Measurements from ENCODE around the gene PIK3IP1.
"Not testable (repeated sequence)": the region's sequence is repeated elsewhere in the genome, so short reads cannot be mapped to it uniquely, and the experiment has no call there.

PIK3IP1 gene

GRCh38 chr22:31250740-31251600 lies 41.3 kb downstream of the PIK3IP1 start:
- no peak for DNase-seq (ENCODE audit: low read depth in 3 of 3, low spot score in 1 of 3)

DNA sequence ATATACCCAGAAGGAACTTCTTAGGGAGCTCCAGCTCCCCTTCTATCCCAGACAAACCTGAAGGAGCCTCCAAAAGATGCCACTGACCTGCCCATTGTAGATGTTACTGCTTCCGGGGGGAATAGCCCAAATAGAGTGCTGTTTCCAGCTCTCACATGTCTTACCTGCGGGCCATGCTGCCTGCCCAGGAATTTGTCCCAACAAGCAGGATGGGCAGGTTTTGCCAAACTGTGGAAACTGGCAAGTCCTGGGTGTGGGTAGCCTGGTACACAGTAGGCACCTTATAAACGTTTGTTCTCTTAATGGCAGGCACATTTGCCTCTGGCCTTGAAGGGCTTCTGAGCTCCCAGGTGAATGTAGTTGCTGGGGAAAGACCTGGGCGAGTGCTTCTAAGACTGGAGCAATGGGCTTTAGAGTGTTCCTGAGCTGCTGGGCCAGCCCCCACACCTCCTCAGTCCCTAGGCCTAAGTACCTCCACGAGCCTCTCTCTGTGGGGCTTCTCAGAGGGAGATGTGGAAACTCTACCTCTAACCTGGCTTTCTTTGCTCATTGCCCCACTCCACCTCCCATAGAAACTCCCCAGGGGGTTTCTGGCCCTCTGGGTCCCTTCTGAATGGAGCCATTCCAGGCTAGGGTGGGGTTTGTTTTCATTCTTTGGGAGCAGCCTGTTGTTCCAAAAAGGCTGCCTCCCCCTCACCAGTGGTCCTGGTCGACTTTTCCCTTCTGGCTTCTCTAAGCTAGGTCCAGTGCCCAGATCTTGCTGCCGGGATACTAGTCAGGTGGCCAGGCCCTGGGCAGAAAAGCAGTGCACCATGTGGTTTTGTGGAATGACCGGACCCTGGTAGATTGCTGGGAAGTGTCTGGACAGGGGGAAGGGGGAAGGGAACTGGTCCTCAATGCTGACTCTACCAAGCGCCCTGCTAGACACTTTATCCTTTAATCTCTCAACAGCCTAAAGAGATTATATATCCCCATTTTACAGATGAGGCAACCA lies 43.0 kb downstream of the PIK3IP1 start:
- DNase-seq (ENCODE audit: low read depth in 3 of 3, low spot score in 1 of 3), result no peak

DNA sequence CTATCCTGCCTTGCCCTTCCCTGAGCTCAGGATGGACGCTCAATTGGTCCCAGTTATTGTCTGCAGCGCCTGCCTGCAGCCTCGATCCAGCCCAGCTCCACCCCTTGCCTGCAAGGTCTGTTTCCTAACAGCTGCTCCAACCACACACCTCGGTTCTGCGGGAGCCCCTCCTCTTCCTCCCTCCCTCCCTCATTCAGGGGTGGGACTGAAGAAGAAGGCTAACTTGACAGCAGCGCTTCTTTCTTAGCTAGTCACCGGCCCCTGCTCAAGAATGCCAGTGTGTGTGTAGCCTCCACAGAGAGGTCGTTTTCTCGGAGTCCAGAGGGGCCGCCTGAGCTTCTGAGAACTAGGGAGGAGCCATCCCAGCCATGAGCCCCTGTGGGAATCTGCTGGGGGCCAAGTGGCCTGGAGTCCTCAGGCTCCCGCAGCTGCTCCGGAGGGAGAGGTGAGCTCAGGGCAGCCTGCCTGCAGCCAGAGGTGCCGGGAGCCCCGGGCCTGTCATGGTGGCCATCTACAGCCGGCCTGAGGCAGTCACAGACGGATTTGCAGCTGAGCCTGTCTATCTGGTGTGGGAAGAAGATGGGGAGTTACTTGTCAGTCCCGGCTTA lies 44.0 kb downstream of the PIK3IP1 start:
- DNase-seq (ENCODE audit: low read depth in 3 of 3, low spot score in 1 of 3), result peak; percentile 28 to 35 (median 32)

GRCh38 chr22:31247726-31248125 lies 44.6 kb downstream of the PIK3IP1 start:
- no peak for DNase-seq (ENCODE audit: low read depth in 3 of 3, low spot score in 1 of 3)

- DNase-seq (ENCODE audit: low read depth in 3 of 3, low spot score in 1 of 3), result no peak
Measured at GRCh38 chr22:31246687-31247086, 45.6 kb downstream of the PIK3IP1 start.

GRCh38 chr22:31245998-31246397 lies 46.3 kb downstream of the PIK3IP1 start:
- not testable (repeated sequence) for DNase-seq (ENCODE audit: low read depth in 3 of 3, low spot score in 1 of 3)

DNA sequence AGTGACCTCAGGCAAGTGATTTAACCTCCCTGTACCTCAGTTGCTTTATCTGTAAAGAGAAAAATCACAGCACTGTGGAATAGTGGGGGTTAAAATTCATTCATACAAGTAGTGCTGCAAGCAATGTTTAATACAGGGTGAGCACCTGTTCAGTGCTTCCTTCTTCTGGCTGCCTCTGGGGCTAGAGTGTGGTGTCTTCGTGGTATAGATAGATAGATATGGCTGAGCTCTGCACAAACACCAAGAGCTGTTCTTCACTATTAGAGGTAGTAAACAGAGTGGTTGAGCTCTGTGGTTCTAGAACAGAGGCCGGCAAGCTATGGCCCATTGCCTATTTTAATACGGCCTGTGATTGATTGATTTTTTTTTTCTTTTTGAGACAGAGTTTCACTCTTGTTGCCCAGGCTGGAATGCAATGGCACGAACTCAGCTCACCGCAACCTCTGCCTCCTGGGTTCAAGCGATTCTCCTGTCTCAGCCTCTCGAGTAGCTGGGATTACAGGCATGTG lies 47.3 kb downstream of the PIK3IP1 start:
- DNase-seq (ENCODE audit: low read depth in 3 of 3, low spot score in 1 of 3), result no peak

DNA sequence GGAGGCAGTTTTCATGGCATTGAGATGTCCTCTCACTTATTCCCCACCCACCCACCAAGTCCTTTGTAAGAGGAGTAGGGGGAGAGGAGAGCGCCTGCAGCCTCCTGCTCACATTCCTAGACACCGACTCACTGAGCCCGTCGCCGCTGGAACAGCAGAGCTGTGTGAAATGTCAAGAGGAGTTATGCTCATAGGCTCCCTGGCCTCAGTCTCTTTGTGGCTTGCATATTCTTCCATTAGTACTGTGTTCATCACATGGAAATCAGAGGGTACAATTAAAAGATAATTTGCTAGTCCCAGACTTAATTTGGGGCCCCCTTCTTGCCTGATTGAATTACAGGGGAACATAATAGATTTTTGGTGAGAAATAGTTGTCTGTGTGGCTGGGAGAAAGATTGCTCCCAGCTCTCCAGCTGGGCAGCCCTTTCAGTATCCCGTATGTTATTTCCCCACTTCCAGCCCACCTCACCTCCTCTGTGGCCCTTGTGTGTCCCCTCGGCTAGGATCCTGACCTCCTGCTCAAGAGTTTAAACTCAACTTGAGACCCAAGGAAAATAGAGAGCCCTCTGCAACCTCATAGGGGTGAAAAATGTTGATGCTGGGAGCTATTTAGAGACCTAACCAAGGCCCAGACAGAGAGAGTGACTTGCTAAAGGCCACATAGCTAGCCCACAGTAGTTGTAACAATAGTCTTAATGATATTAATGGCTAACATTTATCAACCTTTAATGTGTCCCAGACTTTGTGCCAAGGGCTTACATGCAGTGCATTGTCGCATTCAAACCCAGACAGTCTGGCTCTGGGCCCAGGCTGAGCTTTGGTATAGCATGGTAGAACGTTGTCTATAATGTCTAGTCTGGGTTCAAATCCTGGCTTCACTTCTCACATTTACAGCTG lies 48.0 kb downstream of the PIK3IP1 start:
- no peak for DNase-seq (ENCODE audit: low read depth in 3 of 3, low spot score in 1 of 3)

DNA sequence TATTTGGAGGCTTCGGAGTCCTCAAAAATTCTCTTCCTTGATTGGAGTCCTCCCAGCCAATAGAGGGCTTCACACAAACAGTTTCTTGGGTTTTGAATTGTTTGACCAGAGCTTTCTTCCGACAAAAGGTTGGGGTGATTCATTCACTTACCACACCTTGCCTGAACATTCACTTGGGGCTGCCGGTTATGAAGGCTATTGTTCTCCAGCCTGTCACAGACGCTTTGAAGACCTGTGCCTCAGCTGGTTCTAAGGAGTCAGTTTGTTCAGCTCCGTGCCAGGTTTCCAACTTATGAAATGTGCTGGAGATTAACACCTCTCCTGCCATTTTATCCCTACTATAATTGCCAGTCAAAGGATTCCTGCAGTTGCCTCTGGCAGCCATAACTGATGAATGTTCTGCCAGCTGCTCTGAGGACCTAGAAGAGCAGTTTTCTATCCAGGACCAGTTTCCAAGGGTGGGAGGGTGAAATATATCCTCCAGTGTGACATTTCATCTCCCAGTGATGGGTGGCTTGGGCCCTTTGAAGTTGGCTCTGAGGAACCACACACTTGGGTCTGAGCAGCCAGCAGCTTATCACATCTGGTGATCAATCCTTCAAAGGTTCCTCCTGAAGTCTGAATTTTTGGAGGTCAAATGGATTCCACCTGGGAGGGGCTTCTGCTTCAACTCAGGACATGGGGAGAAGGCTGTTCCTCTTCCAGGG lies 48.8 kb downstream of the PIK3IP1 start:
- DNase-seq (ENCODE audit: low read depth in 3 of 3, low spot score in 1 of 3), result no peak

DNA sequence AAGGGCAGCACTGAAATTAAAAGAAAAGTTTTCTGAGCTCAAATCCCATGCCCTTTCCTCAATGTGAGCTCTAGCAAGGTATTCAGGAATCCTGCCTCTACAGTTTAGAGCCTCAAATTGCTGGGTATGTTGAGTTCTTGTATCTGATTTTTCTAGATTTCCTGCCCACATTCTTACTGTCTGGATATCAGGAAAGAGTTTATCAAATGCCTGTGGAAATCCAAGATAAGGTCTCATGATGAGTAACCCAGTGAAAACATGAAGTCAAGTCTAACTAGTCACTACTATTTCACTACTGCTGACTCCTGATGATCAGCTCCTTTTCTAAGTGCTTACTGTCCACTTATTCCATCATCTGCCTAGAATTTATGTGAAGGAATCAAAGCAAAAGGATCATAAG lies 50.4 kb downstream of the PIK3IP1 start:
- no peak for DNase-seq (ENCODE audit: low read depth in 3 of 3, low spot score in 1 of 3)

GRCh38 chr22:31241200-31241599 lies 51.1 kb downstream of the PIK3IP1 start:
- no peak for DNase-seq (ENCODE audit: low read depth in 3 of 3, low spot score in 1 of 3)

- DNase-seq (ENCODE audit: low read depth in 3 of 3, low spot score in 1 of 3), result no peak
Measured at GRCh38 chr22:31239771-31240370, 52.4 kb downstream of the PIK3IP1 start.

GRCh38 chr22:31238057-31238456 lies 54.2 kb downstream of the PIK3IP1 start:
- DNase-seq (ENCODE audit: low read depth in 3 of 3, low spot score in 1 of 3), result no peak

GRCh38 chr22:31236044-31236443 lies 56.2 kb downstream of the PIK3IP1 start:
- not testable (repeated sequence) for DNase-seq (ENCODE audit: low read depth in 3 of 3, low spot score in 1 of 3)

- no peak for DNase-seq (ENCODE audit: low read depth in 3 of 3, low spot score in 1 of 3)
Measured at GRCh38 chr22:31235081-31235480, 57.2 kb downstream of the PIK3IP1 start.

- no peak for DNase-seq (ENCODE audit: low read depth in 3 of 3, low spot score in 1 of 3)
Measured at GRCh38 chr22:31233001-31233400, 59.3 kb downstream of the PIK3IP1 start.
